Measurements from ENCODE around the gene NCR2.

The NCR2 gene

GRCh38 chr6:41360314-41360685 lies 24.9 kb downstream of the NCR2 start:
- no peak for DNase-seq

GRCh38 chr6:41366150-41366549 lies 30.7 kb downstream of the NCR2 start:
- no peak for DNase-seq

- DNase-seq: no peak
Observed at GRCh38 chr6:41367061-41367460, 31.7 kb downstream of the NCR2 start.

- DNase-seq: peak; percentile 50
Observed at GRCh38 chr6:41367700-41368099, 32.3 kb downstream of the NCR2 start.

- DNase-seq: no peak
Observed at GRCh38 chr6:41370488-41371111, 35.2 kb downstream of the NCR2 start.

- no peak for DNase-seq
Observed at GRCh38 chr6:41371461-41371991, 36.1 kb downstream of the NCR2 start.

GRCh38 chr6:41371992-41372831 lies 36.8 kb downstream of the NCR2 start:
- DNase-seq: no peak

GRCh38 chr6:41372832-41373626 lies 37.6 kb downstream of the NCR2 start:
- no peak for DNase-seq

- DNase-seq: no peak
Observed at GRCh38 chr6:41373627-41373918, 38.2 kb downstream of the NCR2 start.

GRCh38 chr6:41373919-41374617 lies 38.7 kb downstream of the NCR2 start:
- no peak for DNase-seq

GRCh38 chr6:41374618-41375590 lies 39.5 kb downstream of the NCR2 start:
- no peak for DNase-seq

GRCh38 chr6:41375598-41376151 lies 40.3 kb downstream of the NCR2 start:
- no peak for DNase-seq

- DNase-seq: no peak
Observed at GRCh38 chr6:41376176-41376575, 40.8 kb downstream of the NCR2 start.

GRCh38 chr6:41377071-41377470 lies 41.7 kb downstream of the NCR2 start:
- DNase-seq: no peak

GRCh38 chr6:41379306-41379705 lies 43.9 kb downstream of the NCR2 start:
- DNase-seq: no peak

GRCh38 chr6:41386594-41386993 lies 51.2 kb downstream of the NCR2 start:
- no peak for DNase-seq

GRCh38 chr6:41392246-41392645 lies 56.8 kb downstream of the NCR2 start:
- DNase-seq: no peak

GRCh38 chr6:41396335-41396734 lies 60.9 kb downstream of the NCR2 start:
- DNase-seq: no peak

- no peak for DNase-seq
Observed at GRCh38 chr6:41399424-41399823, 64.0 kb downstream of the NCR2 start.
